Measurements from ENCODE around the gene CCDC82. TPM values are rescaled to one million over a fixed set of nuclear protein-coding genes. Genes with fewer than 3 reads are reported as not detected.

The CCDC82 gene
- total RNA-seq, 1 donor from 2014 or later: 28.5 TPM

DNA sequence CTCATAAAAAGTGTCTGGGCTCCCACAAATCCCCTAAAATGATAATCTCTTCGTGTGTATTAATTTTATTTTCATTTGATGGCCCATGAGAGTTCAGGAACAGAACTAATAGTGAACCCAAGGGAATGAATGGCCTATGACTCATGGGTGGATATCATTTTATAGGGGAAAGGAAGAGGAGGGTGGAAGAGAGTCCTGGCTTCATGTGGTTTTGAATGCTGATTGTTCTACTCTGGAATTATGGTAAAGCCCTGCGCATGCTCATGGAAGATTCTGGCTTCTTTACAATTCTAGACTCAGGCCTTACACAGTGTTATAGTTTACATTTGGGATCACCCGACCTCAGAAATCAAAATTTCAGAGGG, 82.0 kb downstream of the CCDC82 start:
- Mint-ChIP-seq H3K36me3 (ENCODE audit: low read depth) (peaks cover 5% of the 10 kb centered on the region), H3K9me3 (no peaks in the 10 kb centered on the region), H3K27ac (no peak overlapping the region), H3K4me3 (no peak overlapping the region), H3K27me3 (ENCODE audit: insufficient read depth) (no peaks in the 10 kb centered on the region), H3K4me1 (ENCODE audit: low read depth) (peaks cover 34% of the 10 kb centered on the region)
- intact Hi-C loops (cut with micrococcal nuclease): loop anchor here (2.0 kb wide), 1 partner anchor 21 kb away; no protein-coding TSS in a partner anchor
- DNase-seq (ENCODE audit: low spot score): no peak

DNA sequence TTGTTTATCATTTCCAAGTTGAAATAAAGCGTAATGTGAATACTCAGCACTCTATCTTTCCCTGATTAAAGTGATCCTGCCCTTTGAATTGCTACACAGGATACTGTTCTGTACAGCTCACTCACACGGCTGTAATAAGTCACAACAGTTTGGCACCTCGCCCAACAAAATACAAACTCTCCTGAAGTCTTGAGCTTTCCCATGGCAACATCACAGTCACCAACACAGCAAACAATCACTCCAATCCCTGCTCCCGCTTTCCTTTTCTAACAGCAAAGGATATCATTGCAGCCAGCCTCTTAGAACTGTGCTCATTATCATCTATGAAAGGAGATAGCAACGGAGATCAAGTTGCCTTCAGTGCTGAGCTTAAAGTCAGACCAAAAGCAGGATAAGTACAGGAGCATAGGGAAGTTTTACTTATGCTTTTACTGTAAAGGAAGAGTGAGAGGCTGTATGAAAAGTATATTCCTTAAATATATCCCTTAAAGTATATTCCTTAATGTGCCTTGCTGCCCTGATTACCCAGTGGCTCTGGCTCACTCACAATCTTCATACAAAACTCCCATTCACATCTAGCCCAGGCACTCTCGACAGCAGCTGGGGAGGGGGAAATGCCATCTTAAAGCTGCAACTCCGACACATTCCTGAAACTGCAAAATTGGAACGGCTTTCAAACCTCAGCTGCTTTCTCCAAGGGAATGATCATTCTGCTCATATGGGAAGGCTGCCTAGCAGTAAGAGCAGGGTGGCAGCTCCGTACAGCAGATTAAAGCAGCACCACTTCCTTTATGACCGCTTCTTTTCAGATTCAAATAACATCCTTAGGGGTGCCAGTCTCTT, 82.6 kb downstream of the CCDC82 start:
- no peak for DNase-seq (ENCODE audit: low spot score)
- Mint-ChIP-seq H3K4me1 (ENCODE audit: low read depth) (peaks cover 34% of the 10 kb centered on the region), H3K4me3 (peak overlapping the region; percentile 35), H3K27ac (no peak overlapping the region), H3K27me3 (ENCODE audit: insufficient read depth) (no peaks in the 10 kb centered on the region), H3K36me3 (ENCODE audit: low read depth) (peaks cover 2% of the 10 kb centered on the region), H3K9me3 (no peaks in the 10 kb centered on the region)
- intact Hi-C loops (cut with micrococcal nuclease): loop anchor here (2.0 kb wide), 1 partner anchor 22 kb away; no protein-coding TSS in a partner anchor

DNA sequence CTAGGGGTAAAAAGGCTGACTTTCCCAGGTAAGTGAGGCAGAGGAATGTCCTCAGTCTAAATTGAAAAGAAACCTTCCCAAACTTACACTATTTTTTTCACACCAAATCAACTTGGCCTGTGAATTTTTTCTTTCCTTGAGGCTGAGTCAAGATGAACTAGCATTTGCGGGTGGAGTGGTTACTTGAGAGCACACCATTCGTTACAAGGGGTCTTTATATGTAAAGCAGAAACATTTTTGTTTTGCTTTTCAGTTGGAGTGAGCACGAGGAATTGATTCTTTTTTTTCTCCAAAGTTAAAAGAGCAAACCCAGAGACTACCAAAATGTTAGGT, 83.1 kb downstream of the CCDC82 start:
- Mint-ChIP-seq H3K4me3 (no peak overlapping the region), H3K36me3 (ENCODE audit: low read depth) (peaks cover 2% of the 10 kb centered on the region), H3K9me3 (no peaks in the 10 kb centered on the region), H3K27ac (no peak overlapping the region), H3K27me3 (ENCODE audit: insufficient read depth) (no peaks in the 10 kb centered on the region), H3K4me1 (ENCODE audit: low read depth) (peaks cover 34% of the 10 kb centered on the region)
- no peak for DNase-seq (ENCODE audit: low spot score)
- intact Hi-C loops (cut with micrococcal nuclease): loop anchor here (2.0 kb wide), 1 partner anchor 22 kb away; no protein-coding TSS in a partner anchor

DNA sequence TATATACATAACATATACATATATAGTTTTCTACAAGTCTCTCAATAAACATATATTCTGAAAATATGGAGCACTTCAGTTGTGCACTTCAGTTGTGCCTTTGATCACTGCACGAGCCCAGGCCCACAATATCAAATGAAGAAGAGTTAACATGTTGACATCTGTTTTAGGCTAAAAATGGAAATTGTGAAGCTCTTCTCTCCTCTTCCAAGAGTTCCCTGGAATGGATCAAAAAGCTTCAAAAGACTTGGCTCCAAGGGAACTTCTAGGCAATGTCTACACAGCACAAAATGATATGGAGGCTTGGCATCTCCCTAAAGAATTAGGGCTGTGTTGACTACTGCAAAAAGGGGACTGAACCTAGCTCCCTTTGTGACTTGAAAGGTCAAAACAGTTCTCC, 83.6 kb downstream of the CCDC82 start:
- no peak for DNase-seq (ENCODE audit: low spot score)
- Mint-ChIP-seq H3K4me3 (no peak overlapping the region), H3K4me1 (ENCODE audit: low read depth) (peaks cover 34% of the 10 kb centered on the region), H3K36me3 (ENCODE audit: low read depth) (peaks cover 2% of the 10 kb centered on the region), H3K9me3 (no peaks in the 10 kb centered on the region), H3K27ac (no peak overlapping the region), H3K27me3 (ENCODE audit: insufficient read depth) (no peaks in the 10 kb centered on the region)
- intact Hi-C loops (cut with micrococcal nuclease): loop anchor here (2.0 kb wide), 1 partner anchor 23 kb away; no protein-coding TSS in a partner anchor

DNA sequence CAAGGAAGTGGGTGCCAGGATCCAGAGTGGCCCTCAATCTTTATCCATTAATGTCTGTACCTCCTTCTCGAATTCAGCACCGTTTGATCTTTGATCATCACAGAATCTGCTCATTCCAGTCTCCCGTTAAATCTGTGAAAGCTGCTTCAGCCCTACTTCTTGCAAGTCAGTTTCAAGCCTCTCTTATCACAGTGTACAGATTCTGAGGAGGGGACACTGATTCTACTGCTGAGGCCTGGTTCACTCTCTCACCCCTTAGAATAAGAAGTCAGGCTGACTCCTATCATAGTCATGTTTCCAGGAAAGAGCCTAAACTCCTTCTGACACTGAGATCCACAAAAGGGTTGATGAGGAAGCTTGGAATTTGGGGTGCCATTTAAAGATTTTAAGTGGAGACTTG, 85.7 kb downstream of the CCDC82 start:
- DNase-seq (ENCODE audit: low spot score): no peak
- Mint-ChIP-seq H3K4me3 (no peak overlapping the region), H3K4me1 (ENCODE audit: low read depth) (peaks cover 44% of the 10 kb centered on the region), H3K9me3 (no peaks in the 10 kb centered on the region), H3K36me3 (ENCODE audit: low read depth) (peaks cover 3% of the 10 kb centered on the region), H3K27me3 (ENCODE audit: insufficient read depth) (no peaks in the 10 kb centered on the region), H3K27ac (no peak overlapping the region)
- intact Hi-C loops (cut with micrococcal nuclease): loop anchor here (1.0 kb wide), 1 partner anchor 10 kb away; no protein-coding TSS in a partner anchor

DNA sequence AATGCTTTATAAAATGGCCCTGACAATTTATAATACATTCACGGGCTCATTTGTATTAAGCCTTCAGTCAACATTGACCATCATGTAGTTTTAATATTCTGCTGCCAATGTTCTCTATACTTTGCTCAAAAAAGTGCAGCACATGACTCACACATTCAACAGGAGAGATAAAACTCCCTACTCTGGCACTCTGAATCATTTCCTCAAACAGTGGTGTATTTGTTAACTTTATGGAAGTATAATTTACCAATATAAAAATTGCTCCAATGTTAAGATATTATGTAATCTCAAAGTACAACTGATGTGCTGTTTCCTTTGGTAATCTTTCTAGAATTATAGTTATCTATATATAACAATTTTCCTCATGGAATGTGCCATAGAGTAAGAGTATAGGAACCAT, 86.6 kb downstream of the CCDC82 start:
- no peaks in the 10 kb centered on the region for H3K9me3 Mint-ChIP-seq
- H3K4me1 Mint-ChIP-seq (ENCODE audit: low read depth): peaks cover 41% of the 10 kb centered on the region
- intact Hi-C loops (cut with micrococcal nuclease): loop anchor here (1.0 kb wide), 1 partner anchor 9 kb away; no protein-coding TSS in a partner anchor
- no peak overlapping the region for H3K4me3 Mint-ChIP-seq
- DNase-seq (ENCODE audit: low spot score): no peak
- no peaks in the 10 kb centered on the region for H3K27me3 Mint-ChIP-seq (ENCODE audit: insufficient read depth)
- no peak overlapping the region for H3K27ac Mint-ChIP-seq
- H3K36me3 Mint-ChIP-seq (ENCODE audit: low read depth): peaks cover 6% of the 10 kb centered on the region

Other genes with a start within 250 kb of the CCDC82 start
- 10.0 and 10.1 TPM in 2 replicates for gene MAML2, start 46.7 kb downstream of the CCDC82 start, total RNA-seq
- gene JRKL, start 101 bp upstream of the CCDC82 start, total RNA-seq: 9.6 and 10.2 TPM in 2 replicates

Data from activated T-helper 1 cell treated with anti-CD3 and anti-CD28 coated beads, Interleukin-12 subunit alpha, Interleukin-12 subunit beta, Interleukin-2, Interleukin-4 antibody, amounts not matched to agents 30 ng/mL and 10 ng/mL and 1 ng/mL, durations not matched to agents 14 hours and 24 hours and 36 hours (primary cell).